Measurements from ENCODE around the gene C5orf15.

DNA sequence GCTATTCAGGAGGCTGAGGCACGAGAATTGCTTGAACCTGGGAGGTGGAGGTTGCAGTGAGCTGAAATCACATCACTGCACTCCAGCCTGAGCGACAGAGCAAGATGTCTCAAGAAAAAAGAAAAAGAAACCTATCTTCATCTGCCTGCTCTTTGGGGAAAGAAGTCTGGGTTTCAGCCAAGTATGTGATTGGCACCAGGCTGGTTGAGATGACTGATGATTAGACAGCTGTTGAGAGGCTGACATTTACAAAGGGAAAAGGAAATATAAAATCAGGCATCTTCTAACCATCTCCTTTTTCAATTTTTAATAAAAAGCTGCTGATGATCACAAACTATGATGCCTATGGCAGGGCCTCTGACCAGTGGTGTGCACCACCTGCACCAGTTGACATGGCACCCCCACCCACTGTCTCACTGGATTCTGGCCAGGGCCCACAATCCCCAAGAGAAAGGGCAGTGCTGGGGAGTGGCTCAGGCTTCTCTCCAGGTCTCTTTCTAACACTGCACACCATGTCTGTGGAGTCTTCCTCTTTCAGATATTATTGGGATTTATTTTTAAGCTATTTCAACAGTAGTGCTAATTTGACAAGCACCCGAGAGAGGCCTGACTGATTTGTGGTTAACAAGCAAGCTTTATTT lies 17.2 kb upstream of the C5orf15 start:
- TF ChIP-seq, protein P1, sequence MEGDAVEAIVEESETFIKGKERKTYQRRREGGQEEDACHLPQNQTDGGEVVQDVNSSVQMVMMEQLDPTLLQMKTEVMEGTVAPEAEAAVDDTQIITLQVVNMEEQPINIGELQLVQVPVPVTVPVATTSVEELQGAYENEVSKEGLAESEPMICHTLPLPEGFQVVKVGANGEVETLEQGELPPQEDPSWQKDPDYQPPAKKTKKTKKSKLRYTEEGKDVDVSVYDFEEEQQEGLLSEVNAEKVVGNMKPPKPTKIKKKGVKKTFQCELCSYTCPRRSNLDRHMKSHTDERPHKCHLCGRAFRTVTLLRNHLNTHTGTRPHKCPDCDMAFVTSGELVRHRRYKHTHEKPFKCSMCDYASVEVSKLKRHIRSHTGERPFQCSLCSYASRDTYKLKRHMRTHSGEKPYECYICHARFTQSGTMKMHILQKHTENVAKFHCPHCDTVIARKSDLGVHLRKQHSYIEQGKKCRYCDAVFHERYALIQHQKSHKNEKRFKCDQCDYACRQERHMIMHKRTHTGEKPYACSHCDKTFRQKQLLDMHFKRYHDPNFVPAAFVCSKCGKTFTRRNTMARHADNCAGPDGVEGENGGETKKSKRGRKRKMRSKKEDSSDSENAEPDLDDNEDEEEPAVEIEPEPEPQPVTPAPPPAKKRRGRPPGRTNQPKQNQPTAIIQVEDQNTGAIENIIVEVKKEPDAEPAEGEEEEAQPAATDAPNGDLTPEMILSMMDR (IDR thresholded peaks at IDR 0.05), result no peak
- no peak for TF ChIP-seq POLR2AphosphoS5 (IDR thresholded peaks at IDR 0.05)

All from stomach (tissue), 4 donors.